Lung (tissue), 16 donors: ENCODE data around the gene ENO2. TPM values are rescaled to one million over a fixed set of nuclear protein-coding genes. Genes with fewer than 3 reads are reported as not detected.
"Not testable (repeated sequence)": the region's sequence is repeated elsewhere in the genome, so short reads cannot be mapped to it uniquely, and the experiment has no call there.

Experiments
- ATAC-seq: fragments of 200-7000 bp; cut with Tn5 transposase; one replicate; pipeline ENCODE4 v1.9.1; 2020; ENCODE audit warnings: moderate number of reproducible peaks; ENCODE audit not compliant: insufficient read depth, low FRiP score
- DNase-seq, 3 donors: peaks; one replicate each; pipeline ENCODE4 v3.0.0-alpha.2; 2013 to 2017
- H3K27ac ChIP-seq, 2 donors: one replicate each; pipeline ENCODE4 v1.5.1; 2013; ENCODE audit warnings: mild to moderate bottlenecking in 2 of 2, moderate library complexity in 2 of 2, control low read depth in 1 of 2, inconsistent platforms in 1 of 2, low read depth in 1 of 2, low read length in 1 of 2
- H3K27me3 ChIP-seq, 3 donors: one replicate each; pipeline ENCODE4 v1.5.1; 2013; ENCODE audit warnings: low read length in 2 of 3; ENCODE audit not compliant: control insufficient read depth in 3 of 3, insufficient read depth in 3 of 3
- H3K36me3 ChIP-seq, 4 donors: one replicate each; pipeline ENCODE4 v1.5.1; 2013; ENCODE audit warnings: low read length in 4 of 4, mild to moderate bottlenecking in 1 of 4, moderate library complexity in 1 of 4; ENCODE audit not compliant: control insufficient read depth in 4 of 4, insufficient read depth in 4 of 4
- H3K4me1 ChIP-seq, 5 donors: one replicate each; pipeline ENCODE4 v1.5.1; 2013; ENCODE audit warnings: low read length in 5 of 5, mild to moderate bottlenecking in 2 of 5, moderate library complexity in 1 of 5; ENCODE audit not compliant: control insufficient read depth in 5 of 5, insufficient read depth in 5 of 5
- H3K4me3 ChIP-seq: one replicate; pipeline ENCODE4 v1.5.1; 2013; ENCODE audit warnings: mild to moderate bottlenecking, control low read depth, moderate library complexity
- H3K9ac ChIP-seq, 2 donors: one replicate each; pipeline ENCODE4 v1.5.1; 2013; ENCODE audit warnings: low read length in 2 of 2, control low read depth in 1 of 2; ENCODE audit not compliant: insufficient read depth in 1 of 2
- H3K9me3 ChIP-seq, 4 donors: one replicate each; pipeline ENCODE4 v1.5.1; 2013; ENCODE audit warnings: low read length in 3 of 4, mild to moderate bottlenecking in 1 of 4, moderate library complexity in 1 of 4; ENCODE audit not compliant: control insufficient read depth in 4 of 4, insufficient read depth in 3 of 4
- WGBS, 2 donors: extraction: QIAGEN DNeasy Blood & Tissue Kit; methylation state at CpG; one replicate each; pipeline ENCODE4 v1.1.7; 2013; 5-methylcytosine and 5-hydroxymethylcytosine counted together
- long read RNA-seq, 5 donors: transcript quantifications; one replicate each; lab custom pipeline, GENCODE V29; 2026
- polyA plus RNA-seq, 2 donors: library from polyadenylated mRNA; stranded (reverse); fragments of 200-250 nt; gene quantifications; one replicate each; pipeline ENCODE4 v1.2.1, GENCODE V29; 2013
- total RNA-seq, 2 donors: library from RNA; depleted of rRNA in 1 of 2; stranded (reverse); fragments of >200 nt in 1 of 2; gene quantifications; one replicate each; pipeline ENCODE4 v1.2.1, GENCODE V29; 2014 to 2021
- TF ChIP-seq, protein P1 (sequence below): IDR thresholded peaks from 2 replicates; pipeline ENCODE4 v1.5.1; 2012; ENCODE audit warnings: mild to moderate bottlenecking; ENCODE audit errors: control extremely low read depth, extremely low read depth
- donor health status: control.
- donor health status: control.
- donor health status: Bipolar disorder and iron deficiency.
- donor health status: healthy.
- donor health status: DM: yes; HTN: yes; CAD: no.

ENO2 gene
- total RNA-seq (10 to 100 TPM; 14.4 to 41.9 TPM), polyA plus RNA-seq (10 to 100 TPM; 26.8 to 34.8 TPM)
- long read RNA-seq, donor 1, partial matches to known transcripts, result 0 of 2 reads
- long read RNA-seq, donor 1, other reads (novel, unspliced or antisense), result 0 of 2 reads
- long read RNA-seq, donor 2, result 0 reads
- long read RNA-seq, donor 3, result 0 reads
- long read RNA-seq, donor 4, result 0 reads
- long read RNA-seq, donor 5, partial matches to known transcripts, result 0 of 4 reads
- long read RNA-seq, donor 5, other reads (novel, unspliced or antisense), result 0 of 4 reads

DNA sequence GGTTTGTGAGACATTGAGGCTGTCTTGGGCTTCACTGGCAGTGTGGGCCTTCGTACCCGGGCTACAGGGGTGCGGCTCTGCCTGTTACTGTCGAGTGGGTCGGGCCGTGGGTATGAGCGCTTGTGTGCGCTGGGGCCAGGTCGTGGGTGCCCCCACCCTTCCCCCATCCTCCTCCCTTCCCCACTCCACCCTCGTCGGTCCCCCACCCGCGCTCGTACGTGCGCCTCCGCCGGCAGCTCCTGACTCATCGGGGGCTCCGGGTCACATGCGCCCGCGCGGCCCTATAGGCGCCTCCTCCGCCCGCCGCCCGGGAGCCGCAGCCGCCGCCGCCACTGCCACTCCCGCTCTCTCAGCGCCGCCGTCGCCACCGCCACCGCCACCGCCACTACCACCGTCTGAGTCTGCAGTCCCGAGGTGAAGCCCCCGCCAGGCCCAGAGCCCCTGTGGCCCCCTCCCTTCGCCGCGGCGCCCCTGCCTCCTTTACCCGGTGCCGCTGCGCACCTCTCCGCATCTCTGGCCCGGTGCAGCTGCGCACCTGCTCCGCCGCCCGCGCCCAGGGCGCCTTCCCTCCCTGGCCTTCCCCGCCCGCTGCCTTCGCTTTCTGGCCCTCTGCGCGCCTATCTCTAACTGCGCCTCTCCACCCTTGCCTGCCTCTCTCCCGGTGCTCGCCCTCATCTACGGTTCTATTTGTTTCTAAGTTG is at the start of gene ENO2:
TSS of gene ENO2 (plus strand) at position 335 of the 701 bp plus-strand sequence. CDS start 1,253 bp downstream, outside the sequence.
- TF ChIP-seq, protein P1, sequence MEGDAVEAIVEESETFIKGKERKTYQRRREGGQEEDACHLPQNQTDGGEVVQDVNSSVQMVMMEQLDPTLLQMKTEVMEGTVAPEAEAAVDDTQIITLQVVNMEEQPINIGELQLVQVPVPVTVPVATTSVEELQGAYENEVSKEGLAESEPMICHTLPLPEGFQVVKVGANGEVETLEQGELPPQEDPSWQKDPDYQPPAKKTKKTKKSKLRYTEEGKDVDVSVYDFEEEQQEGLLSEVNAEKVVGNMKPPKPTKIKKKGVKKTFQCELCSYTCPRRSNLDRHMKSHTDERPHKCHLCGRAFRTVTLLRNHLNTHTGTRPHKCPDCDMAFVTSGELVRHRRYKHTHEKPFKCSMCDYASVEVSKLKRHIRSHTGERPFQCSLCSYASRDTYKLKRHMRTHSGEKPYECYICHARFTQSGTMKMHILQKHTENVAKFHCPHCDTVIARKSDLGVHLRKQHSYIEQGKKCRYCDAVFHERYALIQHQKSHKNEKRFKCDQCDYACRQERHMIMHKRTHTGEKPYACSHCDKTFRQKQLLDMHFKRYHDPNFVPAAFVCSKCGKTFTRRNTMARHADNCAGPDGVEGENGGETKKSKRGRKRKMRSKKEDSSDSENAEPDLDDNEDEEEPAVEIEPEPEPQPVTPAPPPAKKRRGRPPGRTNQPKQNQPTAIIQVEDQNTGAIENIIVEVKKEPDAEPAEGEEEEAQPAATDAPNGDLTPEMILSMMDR, result no peak
- Histone ChIP-seq H3K9me3 (no peaks in the 10 kb centered on the region), H3K9ac (no peak within 1 kb of the TSS), H3K4me1 (peaks cover 0 to 14% (median 11%) of the 10 kb centered on the region in 5 donors), H3K4me3 (peak within 1 kb of the TSS; percentile 52), H3K27ac (peak within 1 kb of the TSS; percentile 49 to 75), H3K27me3 (peaks cover 0 to 24% (median 13%) of the 10 kb centered on the region in 3 donors), H3K36me3 (peaks cover 0 to 7% (median 0%) of the 10 kb centered on the region in 4 donors)
- WGBS, 2 donors, result 0 to 1% methylated on average over 56 to 68 of the region's 68 CpGs
- ATAC-seq (peak; percentile 82), DNase-seq (peak; percentile 53 to 67 (median 57))

DNA sequence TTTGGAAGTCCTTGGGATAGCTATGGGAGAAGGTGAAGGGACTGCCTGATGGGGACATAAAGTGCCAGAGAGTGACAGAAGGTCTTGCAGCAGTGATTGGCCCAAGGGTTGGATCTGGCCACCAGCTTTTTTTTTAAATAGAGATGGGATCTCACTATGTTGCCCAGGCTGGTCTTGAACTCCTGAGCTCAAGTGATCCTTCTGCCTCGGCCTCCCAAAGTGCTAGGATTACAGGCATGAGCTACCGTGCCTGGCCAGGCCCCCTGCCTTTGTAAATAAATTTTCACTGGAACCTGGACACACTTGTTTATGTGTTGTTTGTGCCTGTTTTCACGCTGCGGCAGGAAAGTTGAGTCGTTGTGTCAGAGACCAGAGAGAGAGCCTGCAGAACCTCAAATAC is 49.1 kb upstream of the ENO2 start:
- DNase-seq, result not testable (repeated sequence)

DNA sequence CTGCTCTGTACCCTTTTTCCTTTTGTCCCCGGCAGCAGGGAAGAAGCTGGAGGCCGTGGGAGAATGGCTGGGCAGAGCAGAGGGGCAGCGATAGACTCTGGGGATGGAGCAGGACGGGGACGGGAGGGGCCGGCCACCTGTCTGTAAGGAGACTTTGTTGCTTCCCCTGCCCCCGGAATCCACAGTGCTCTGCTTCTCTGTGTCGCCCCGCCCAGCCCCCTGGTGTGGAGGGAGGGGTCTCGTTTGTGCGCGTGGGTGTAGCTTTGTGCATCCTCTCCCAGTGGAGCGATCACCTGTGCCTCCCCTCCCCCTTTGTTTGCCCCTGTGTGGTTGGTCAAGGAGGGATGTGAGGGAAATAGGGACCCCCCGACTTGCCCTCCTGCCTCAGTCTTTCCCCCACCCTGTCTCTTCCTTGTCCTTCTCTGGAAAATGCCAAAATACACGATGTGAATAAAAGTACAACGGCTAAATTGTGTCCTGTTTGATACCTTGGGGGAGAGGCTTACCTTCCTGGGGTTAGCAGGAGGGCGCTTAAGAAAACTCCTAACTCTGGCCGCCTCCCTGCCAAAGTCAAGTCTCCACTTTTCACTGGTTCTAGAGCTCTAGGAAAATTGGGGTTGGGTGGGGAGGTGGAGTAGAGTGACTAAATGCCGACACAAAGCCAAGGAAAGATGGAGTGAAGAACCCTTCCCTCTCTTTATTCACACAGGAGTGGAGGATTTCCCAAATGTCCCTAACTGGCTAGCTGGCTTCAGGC is 48.0 kb upstream of the ENO2 start:
- 84 to 87% methylated on average over 19 of the region's 19 CpGs for WGBS, 2 donors
- peaks cover 4 to 39% (median 31%) of the 10 kb centered on the region in 4 donors for H3K36me3 ChIP-seq
- no peak overlapping the region for H3K4me3 ChIP-seq
- DNase-seq (peak in 1 of 3 donors; percentile 22), ATAC-seq (no peak)
- no peaks in the 10 kb centered on the region for H3K9me3 ChIP-seq
- TF ChIP-seq, protein P1, result no peak
- H3K9ac ChIP-seq, result peak overlapping the region in 1 of 2 donors; percentile 50
- H3K4me1 ChIP-seq, result peaks cover 0 to 23% (median 12%) of the 10 kb centered on the region in 5 donors
- peak overlapping the region; percentile 71 to 91 for H3K27ac ChIP-seq
- H3K27me3 ChIP-seq, result no peaks in the 10 kb centered on the region

More for the DNA sequence above, 49.1 kb upstream of the ENO2 start:
- Histone ChIP-seq H3K4me1 (peaks cover 0 to 23% (median 10%) of the 10 kb centered on the region in 5 donors), H3K36me3 (peaks cover 9 to 44% (median 34%) of the 10 kb centered on the region in 4 donors)
- not testable (repeated sequence) for H3K27me3 ChIP-seq, ATAC-seq, H3K9ac ChIP-seq, H3K4me3 ChIP-seq, H3K27ac ChIP-seq, H3K9me3 ChIP-seq
- 94 to 95% methylated on average over 5 of the region's 5 CpGs for WGBS, 2 donors
